TTC549 (cell line): ENCODE measurements around the gene CCNT2.
"Not testable (repeated sequence)": the region's sequence is repeated elsewhere in the genome, so short reads cannot be mapped to it uniquely, and the experiment has no call there.

Experiments
- FAIRE-seq: peaks from 2 replicates; lab custom pipeline; 2012; peaks lifted over from hg19 to GRCh38; lab: Jason Lieb, UNC

Gene CCNT2

DNA sequence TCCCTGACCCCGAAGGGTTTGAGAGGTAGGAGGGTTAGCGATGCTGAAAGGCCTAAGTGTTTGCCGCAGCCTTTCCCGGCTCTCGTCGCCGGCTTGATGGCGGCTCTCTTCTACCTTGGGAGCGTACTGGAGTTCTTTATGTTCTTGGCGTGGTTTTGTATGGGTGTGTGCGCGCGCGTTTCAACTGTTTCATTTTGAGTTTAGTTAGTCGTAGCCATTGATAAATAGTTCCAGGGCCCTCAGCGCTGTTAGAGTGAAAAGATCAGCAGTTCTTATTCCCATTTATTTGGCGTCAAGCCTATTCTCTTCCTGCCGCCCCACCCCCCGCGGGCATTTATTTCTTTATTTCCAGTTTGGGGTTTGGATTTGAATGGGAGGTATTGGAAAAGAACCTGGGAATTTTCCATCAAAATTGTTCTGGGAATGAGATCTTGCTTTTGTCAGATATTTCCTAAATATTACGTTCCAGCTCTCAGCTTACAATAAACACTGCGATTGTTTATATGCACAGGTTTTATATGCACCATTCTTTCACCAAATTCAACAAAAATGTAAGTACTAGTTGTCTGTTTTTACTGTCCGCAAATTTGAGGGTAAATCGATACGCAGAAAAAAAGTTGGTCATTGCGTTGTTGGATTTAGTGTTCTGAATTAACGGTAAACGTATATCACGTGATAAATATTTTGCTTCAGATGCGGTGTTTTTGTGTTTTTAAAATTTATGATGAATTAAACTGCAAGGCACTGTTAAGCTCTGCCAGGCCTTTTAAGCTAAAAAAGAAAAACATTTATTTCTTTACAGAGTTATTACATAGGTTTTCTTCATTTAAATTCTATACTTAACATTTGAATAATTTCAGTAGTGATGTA, 954 bp downstream of the CCNT2 start:
- no peak for FAIRE-seq

DNA sequence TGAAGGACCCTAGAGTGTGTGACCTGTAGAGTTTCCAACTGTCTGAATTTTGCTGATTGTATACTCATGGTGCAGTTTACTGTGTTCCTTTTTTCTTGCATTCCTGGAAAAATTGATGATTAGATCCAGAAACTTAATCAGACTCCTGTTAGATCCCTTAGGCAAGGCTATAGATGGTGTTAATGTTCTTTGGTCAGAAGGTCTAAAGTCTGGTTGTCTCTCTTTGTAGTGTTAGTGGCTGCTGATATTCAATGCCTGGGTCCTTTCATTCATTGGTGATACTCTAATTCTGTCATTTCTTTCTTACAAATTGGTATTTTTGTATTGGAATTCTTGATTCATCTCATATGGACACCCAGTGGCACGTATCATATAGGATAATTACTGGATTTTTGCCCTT, 6.3 kb downstream of the CCNT2 start:
- no peak for FAIRE-seq

DNA sequence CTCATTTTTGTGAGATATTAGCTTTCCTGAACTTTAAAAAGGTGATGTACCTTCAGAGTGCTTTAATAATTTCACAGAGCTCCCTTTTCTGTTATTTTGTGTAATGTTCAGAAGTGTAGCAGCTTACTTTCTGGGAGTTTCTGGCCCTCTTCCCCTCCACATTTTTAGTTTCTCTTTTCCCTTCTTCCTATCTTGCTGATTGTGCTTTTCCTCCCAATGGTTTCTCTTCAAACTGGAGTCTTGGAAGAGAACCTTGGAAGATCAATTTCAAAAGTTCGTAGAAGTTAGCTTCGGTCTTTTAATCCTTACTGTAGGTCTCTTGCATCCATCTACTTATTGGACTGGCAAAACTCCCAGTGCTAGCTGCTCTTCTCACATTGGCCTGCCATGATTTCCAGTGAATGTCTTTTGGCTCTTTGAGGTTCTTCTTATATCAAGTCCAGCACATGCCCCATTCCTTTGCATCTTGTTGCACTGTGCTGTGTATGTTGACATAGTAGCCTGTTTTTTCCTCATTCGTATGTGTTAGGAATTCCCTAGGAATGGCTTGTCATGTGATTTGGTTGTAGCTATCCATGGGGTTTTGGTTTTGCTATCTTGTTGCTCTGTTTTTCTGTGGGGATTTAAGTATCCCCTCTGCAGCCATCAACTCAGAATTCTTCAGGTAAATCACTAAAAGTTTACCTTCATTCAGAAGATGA, 7.8 kb downstream of the CCNT2 start:
- FAIRE-seq = no peak

DNA sequence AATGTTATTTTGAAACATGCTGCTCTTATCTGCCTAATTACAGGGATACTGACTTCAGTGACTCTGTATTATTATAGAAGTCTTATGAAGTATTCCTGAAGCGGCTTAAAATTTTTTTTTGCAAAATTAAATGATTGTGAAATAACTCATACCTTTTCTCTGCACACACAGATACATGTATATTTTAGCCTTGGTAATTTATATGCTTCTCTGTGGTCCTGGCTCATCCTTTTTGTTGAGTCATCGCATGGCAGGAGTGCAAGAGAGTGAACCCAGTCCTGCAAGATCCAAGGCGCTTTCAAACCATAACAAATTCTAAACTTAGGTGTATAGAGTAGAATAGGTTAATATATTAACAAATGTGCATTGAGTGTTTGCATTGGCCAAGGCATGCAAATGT, 8.6 kb downstream of the CCNT2 start:
- no peak for FAIRE-seq

DNA sequence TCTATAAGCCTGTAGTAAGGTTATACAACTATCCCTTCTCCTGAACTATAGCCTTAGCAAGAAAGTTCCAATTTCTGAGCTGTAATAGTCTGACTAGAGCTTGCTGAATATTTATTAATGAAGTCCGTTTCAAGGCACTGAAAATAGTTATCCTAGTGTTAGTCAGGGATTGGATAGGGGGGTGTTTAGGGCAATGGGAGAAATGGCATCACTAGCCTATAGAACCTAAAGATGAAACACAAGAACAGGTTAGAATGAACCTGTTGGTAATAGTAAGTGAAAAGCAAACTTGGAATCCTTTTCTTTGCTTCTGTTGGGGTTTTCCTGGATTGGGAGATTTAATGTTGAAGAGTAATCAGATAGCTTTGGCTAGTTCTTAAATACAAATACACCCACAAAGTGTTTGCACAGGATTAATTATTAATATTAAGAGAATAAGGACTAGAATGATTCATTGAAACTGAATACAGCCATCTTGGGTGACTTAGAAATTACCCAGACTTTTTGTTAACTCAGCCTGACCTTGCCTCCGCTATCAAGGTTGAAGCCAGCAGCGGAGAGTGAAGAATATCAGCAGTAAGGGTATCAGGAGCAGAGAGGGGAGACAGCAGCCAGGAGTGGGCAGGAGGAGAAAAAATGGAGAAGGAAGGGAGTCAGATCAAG, 14.4 kb downstream of the CCNT2 start:
- no peak for FAIRE-seq

DNA sequence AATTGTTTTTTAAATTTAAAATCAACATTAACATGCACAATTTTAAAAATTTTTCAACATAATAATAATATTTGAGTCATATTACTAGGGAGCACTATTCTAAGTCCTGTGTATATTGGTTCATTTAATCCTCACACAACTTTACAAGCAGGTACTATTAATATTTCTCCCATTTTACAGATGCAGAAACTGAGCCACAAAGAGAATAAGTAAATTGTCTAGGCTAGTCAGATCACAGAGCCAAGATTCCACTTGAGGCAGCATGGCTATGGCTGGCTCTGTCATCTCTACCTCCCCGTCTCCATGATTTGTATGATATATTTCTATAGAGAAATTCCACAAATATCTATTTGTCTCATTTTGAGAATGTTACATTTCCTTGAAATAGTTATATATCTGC, 15.1 kb downstream of the CCNT2 start:
- no peak for FAIRE-seq

DNA sequence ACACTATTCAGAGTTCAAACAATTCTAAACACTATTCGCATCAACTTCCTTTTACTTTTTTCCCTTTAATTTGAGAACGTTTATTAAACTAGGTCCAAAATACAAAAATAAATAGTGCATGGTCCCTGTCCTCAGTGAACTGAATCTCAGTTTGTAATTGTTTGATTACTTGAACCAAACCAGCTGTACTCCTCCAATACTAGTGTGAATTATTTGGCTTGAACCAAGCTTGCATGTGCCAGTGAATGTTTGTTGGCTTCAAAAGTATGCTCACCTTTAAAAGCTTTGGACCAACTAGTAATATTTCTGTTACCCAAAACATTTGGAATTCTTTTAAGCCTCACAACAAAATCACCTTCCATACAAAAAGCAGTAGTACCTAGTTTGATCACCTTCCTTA, 15.5 kb downstream of the CCNT2 start:
- no peak for FAIRE-seq

DNA sequence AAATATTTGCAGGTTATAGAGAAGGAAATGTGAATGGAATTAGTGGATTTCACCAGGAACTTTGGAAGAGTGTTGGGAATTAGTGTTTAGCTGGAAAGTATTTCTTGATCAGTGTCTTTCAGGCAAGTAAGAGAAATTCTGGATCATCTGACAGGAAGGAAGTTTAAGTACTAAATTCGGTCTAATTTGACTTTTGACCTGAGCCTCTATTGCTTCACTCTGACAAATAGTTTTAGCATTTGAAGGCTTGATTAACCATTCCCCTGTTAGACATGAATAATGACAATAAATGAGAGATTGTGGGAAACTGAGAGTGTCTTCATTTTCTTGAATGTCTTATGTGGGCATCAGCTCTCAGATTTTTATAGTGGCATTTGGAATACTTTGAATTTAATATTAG, 16.0 kb downstream of the CCNT2 start:
- no peak for FAIRE-seq

DNA sequence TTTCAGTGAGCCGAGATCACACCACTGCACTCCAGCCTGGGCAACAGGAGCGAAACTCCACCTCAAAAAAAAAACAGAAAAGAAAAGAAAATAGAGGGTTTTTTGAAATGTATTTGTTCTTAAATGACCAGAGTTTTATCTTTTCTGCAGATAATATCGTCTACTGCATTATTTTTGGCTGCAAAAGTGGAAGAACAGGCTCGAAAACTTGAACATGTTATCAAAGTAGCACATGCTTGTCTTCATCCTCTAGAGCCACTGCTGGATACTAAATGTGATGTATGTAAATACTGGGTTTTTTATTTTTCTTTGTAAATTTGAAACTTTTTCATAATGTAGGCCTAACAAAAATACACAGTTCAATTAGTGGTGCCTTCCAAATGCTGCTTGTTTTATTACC, 18.1 kb downstream of the CCNT2 start:
- no peak for FAIRE-seq

DNA sequence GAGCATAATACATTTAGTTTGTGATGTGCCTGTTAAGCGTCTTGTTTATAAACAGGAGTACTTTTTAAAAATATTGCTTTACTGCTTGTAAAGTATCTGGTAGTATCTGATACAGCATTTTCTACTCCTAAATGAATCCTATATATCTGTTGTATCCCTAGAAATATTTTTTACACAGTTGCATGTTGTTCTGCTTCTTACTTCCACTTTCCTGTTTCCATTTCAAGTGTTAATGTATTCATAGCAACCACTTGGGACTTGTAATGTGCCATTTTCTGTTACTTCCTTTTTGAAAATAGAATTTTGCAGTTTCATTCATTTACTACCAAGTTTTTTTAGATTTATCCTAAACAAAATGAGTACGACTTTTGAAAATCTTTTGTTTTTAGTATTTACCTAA, 24.9 kb downstream of the CCNT2 start:
- FAIRE-seq = no peak

DNA sequence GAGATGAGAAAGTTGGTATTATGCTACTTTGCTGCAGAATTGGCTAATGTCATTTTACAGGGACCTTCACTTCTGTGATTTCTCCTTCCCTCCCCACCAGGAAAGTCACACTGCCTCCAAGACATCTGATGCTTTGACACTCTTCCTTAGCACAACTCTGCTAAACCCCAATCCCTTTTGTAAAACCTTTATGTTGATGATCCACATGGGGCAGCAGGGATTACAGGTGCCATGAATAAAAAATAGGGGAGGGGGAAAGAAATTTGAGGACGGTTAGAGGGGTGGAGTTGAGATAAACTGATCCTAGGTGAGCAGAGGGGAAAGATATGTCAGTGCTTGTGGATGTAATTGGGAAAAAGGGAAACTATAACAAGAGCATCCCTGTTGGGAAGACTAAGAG, 26.4 kb downstream of the CCNT2 start:
- FAIRE-seq = no peak

DNA sequence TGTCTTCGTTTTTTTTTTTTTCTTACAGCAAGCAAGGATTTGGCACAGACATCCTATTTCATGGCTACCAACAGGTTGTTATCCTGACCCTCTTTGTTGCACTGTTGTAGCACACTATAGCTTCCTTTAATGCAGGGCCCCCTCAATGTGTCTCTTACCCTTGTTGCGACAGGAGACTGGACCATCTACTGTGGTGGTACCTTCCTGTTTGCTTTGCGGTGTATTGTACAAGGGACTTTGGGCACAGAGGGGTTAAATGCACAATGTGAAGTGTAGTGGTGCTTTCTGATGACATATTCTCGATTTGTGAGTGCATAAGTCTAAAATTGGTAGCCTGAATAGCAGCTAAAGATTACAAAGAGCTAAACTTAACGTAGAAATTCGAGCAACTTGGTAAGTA, 27.5 kb downstream of the CCNT2 start:
- FAIRE-seq = no peak

DNA sequence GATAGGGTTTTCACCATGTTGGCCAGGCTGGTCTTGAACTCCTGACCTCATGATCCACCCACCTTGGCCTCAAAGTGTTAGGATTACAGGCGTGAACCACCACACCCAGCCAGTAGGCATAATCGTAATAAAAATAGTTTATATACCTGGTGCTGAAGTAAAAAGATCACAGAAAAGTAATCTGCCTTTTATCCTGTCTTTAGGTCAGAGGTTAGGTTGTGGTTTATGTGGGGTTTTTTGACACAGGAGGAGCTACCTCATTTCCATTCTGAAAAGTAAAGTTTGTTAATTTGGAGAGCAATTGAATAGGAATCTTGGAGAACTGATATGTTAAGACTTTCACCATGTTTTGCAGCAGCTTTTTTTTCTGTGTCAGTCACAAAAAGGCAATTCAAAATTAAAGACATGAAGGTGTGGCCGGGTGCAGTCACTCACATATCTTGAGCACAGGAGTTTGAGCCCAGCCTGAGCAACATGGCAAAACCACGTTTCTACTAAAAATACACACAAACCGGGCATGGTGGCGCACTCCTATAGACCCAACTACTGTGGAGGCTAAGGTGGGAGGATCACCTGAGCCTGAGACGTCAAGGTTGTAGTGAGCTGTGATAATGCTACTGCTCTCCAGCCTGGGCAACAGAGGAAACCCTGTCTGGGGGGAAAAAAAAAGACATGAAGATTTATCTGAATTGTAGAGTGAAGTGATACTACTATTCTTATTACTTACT, 31.5 kb downstream of the CCNT2 start:
- no peak for FAIRE-seq

DNA sequence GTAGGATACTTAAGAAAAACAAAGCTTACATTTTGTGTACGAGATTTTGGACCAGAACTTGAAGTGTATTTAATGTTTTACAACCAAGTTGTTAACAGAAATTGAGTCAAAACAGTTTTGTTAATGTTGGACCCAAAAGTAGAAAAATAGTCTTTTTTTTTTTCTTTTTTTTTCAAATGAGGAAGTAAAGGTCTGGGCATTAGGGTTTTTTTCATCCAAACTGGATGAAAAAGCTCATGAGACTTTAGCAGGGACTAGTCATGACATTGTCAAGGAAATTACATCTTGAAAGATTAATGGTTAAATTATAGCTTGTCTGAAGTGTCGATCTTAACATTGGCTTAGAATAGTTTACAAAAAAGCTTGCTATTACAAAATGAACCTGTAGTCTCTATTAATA, 32.3 kb downstream of the CCNT2 start:
- FAIRE-seq = no peak

DNA sequence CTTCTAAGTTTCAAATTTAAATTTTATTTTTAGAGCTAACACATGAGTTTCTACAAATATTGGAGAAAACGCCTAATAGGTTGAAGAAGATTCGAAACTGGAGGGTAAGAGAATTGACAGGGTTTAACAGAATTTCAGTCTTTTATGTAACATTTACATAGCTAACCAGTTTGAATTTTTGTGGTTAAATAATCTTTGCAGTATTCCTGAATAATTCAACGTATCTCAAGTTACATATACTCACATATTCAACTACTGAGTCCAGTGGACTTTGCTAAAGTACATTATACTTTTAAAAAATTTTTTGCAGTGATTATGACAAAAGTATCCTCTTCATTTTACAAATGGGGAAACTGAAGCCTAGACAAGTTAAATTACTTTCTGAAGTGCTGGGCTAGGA, 34.0 kb downstream of the CCNT2 start:
- no peak for FAIRE-seq

DNA sequence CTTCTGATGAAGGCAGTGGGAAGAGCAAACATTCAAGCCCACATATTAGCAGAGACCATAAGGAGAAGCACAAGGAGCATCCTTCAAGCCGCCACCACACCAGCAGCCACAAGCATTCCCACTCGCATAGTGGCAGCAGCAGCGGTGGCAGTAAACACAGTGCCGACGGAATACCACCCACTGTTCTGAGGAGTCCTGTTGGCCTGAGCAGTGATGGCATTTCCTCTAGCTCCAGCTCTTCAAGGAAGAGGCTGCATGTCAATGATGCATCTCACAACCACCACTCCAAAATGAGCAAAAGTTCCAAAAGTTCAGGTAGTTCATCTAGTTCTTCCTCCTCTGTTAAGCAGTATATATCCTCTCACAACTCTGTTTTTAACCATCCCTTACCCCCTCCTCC, 35.4 kb downstream of the CCNT2 start:
- FAIRE-seq = no peak

DNA sequence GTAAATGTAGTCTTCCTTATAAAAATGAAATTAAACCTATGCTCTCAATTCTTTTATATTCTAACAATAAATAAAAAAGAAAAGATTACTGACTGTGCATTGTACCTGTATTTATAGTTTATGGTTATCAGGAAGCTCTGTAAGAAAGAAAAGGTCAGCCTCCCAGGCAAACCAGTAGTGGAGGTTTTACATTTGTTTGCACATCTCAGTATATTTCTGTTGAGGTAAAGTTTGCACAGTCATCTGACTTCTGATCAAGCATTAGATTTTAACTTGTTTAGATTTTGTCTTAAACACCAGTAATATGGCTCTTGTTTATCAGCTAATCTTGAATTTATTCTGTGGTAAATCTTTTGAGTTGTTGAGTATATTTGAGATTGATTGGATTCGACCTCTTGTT, 37.1 kb downstream of the CCNT2 start:
- FAIRE-seq = no peak

DNA sequence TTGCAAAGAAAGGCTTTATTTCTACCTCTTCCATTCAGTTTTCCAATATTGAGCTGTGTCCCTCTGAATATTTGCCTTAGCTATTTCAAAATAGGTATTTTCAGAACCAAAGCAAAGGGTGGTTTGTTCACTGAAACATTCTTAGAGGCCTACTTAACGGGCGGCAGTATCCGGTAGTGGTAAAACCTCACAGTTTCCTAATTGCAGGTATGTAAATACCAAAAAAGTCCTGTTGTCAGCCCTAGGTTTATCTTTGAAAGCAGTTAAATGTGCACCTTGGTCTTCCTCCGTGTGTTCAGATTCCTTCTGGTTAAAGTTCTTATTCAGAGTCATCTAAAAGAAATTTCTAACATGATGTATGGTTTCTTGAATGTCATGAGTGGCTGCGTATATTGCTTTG, 38.9 kb downstream of the CCNT2 start:
- no peak for FAIRE-seq

DNA sequence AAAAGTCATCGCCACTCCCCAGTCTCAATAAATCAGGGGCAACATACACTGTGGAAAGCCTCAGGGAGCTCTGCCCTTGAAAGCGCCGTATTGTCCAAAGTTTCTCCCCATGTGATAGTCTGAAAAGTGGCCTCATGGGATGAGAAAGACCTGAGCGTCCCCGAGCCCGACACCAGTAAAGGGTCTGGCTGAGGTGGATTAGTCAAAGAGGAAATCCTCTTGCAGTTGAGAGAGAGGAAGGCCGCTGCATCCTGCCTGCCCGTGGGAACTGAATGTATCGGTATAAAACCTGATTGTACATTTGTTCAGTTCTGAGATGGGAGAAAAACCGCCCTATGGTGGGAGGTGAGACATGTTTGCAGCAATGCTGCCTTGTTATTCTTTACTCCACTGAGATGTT, 48.5 kb downstream of the CCNT2 start:
- not testable (repeated sequence) for FAIRE-seq

DNA sequence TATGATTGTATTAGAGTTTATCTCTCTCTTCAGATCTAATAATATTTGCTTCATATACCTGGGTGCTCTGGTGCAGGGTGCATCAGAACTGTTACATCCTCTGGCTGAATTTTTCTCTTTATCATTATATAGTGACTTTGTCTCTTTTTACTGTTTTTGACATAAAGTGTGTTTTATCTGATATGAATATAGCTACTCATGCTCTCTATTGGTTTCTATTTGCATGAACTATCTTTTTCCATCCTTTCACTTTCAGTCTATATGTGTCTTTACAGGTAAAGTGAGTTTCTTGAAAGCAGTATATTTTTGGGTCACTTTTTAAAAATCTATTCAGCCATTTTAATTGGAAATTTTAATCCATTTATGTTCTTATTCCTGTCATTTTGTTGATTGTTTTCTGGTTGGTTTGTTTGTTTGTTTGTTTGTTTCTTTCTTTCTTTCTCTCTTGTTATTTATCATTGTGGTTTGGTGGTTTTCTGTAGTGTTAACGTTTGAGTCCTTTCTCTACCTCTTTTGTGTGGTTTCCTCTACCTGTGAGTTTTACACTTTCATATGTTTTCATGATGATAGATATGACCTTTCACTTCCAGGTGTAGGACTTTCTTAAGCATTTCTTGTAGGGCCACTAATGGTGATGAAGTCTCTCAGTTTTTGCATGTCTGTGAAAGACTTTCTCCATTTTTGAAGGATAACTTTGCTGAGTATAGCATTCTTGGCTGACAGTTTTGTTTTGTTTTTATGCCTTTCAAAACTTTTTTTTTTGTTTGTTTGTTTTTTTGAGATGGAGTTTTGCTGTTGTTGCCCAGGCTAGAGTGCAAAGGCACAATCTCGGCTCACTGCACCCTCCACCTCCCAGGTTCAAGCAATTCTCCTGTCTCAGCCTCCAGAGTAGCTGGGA, 54.9 kb downstream of the CCNT2 start:
- no peak for FAIRE-seq

DNA sequence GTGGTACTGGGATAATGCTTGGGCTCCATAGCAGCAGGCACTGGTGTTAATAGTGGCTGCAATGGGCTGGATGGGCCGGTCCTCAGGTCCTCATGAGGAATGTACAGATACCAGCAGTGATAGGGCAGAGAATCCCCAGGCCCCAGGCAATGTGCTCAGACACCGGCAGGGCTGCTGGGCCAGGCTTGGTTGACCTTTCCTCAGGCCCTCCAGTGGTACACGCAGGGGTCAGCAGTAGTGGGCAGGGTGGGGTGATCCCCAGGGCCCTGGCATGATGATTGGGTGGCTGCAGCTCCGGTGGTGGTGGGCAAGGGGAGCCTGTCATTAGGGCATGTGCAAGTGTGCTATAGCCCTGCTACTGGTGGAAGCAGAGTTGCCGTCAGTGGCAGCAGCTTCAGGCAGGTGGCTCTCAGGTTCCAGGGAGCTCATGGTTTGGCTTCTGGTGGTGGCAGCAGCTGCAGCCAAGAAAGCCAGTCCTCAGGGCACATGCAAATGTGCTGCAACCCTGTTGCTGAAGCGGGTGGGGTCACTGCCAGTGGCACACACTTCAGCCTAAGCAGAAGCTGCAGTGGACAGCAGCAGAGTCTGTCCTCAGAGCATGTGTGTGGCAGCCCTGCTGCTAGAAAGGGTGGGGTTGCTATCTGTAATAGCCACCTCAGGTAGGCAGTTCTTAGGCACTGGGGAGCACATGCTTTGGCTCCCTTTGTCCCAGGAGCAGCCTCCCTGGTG, 56.8 kb downstream of the CCNT2 start:
- no peak for FAIRE-seq
